Fibroblast of lung (primary cell): ENCODE data around the gene ATOH8.

Experiments used
- CTCF ChIP-seq, 2 donors: IDR thresholded peaks in 1 of 2; conservative IDR thresholded peaks in 1 of 2; 1 replicate in 1 of 2; 2 replicates in 1 of 2; pipeline ENCODE4 v1.5.1; 2011 to 2012; ENCODE audit warnings: low read length in 2 of 2, control low read depth in 1 of 2, inconsistent platforms in 1 of 2, low read depth in 1 of 2, mild to moderate bottlenecking in 1 of 2
- EZH2 ChIP-seq: IDR thresholded peaks from 2 replicates; pipeline ENCODE4 v1.5.1; 2012; ENCODE audit warnings: low read length, control low read depth, mild to moderate bottlenecking; ENCODE audit errors: missing control alignments

- TF ChIP-seq CTCF (conservative IDR thresholded peaks at IDR 0.05 in 1 of 2, IDR thresholded peaks at IDR 0.05 in 1 of 2; ENCODE audit: low read depth in 1 of 2, low read length in 2 of 2): no peak
- TF ChIP-seq EZH2: no peak
These were observed 25.0 kb downstream of the ATOH8 start for GRCh38 chr2:85778646-85779379.
